GM12872 (cell line): ENCODE results near the gene CORIN.

ENCODE experiments used
- CTCF ChIP-seq: IDR thresholded peaks from 3 replicates; pipeline ENCODE4 v1.5.1; 2011; ENCODE audit warnings: low read depth, mild to moderate bottlenecking, low read length, moderate library complexity; ENCODE audit not compliant: insufficient read depth

The CORIN gene

GRCh38 chr4:47816748-47817147, 21.1 kb downstream of the CORIN start:
- no peak for TF ChIP-seq CTCF

- TF ChIP-seq CTCF, result no peak
These were observed 23.1 kb downstream of the CORIN start for GRCh38 chr4:47814618-47815295.

- TF ChIP-seq CTCF, result no peak
These were observed 28.1 kb downstream of the CORIN start for GRCh38 chr4:47809654-47810203.

- TF ChIP-seq CTCF, result no peak
These were observed 33.3 kb downstream of the CORIN start for GRCh38 chr4:47804598-47804997.

- no peak for TF ChIP-seq CTCF
These were observed 36.3 kb downstream of the CORIN start for GRCh38 chr4:47801481-47802002.

GRCh38 chr4:47798165-47798564, 39.7 kb downstream of the CORIN start:
- no peak for TF ChIP-seq CTCF

GRCh38 chr4:47791965-47792364, 45.9 kb downstream of the CORIN start:
- no peak for TF ChIP-seq CTCF
